HCT116 (cell line): Measurements from ENCODE around the gene PPM1J.

Experiments used
- CEBPB ChIP-seq: IDR thresholded peaks from 2 replicates; pipeline ENCODE4 v1.6.1; 2012; ENCODE audit warnings: low read depth
- EGR1 ChIP-seq: IDR thresholded peaks from 2 replicates; pipeline ENCODE4 v1.6.1; 2012; ENCODE audit warnings: low read depth
- EZH2 ChIP-seq: fragments of 200-600 bp; sonication (generic); IDR thresholded peaks from 2 replicates; pipeline ENCODE4 v1.6.1; 2017; ENCODE audit warnings: antibody characterized with exemption, mixed run types
- EZH2phosphoT487 ChIP-seq: fragments of 200-600 bp; IDR thresholded peaks from 2 replicates; pipeline ENCODE4 v1.6.1; 2018; ENCODE audit warnings: antibody characterized with exemption, borderline replicate concordance
- JUND ChIP-seq: IDR thresholded peaks from 2 replicates; pipeline ENCODE4 v1.6.1; 2012
- POLR2A ChIP-seq: IDR thresholded peaks from 2 replicates; pipeline ENCODE4 v1.7.0; 2011; ENCODE audit warnings: borderline replicate concordance; ENCODE audit not compliant: insufficient read depth, insufficient read length; ENCODE audit errors: extremely low read depth
- POLR2AphosphoS5 ChIP-seq: IDR thresholded peaks from 2 replicates; pipeline ENCODE4 v1.6.1; 2011; ENCODE audit warnings: mild to moderate bottlenecking, low read depth, low read length, moderate library complexity
- RAD21 ChIP-seq: IDR thresholded peaks from 2 replicates; pipeline ENCODE4 v1.6.1; 2012; ENCODE audit warnings: low read depth, mild to moderate bottlenecking
- SIN3A ChIP-seq: IDR thresholded peaks from 2 replicates; pipeline ENCODE4 v1.6.1; 2012; ENCODE audit warnings: low read depth
- TCF7L2 ChIP-seq: IDR thresholded peaks from 2 replicates; pipeline ENCODE4 v1.7.0; 2011; ENCODE audit warnings: borderline replicate concordance, inconsistent platforms; ENCODE audit not compliant: insufficient read depth, insufficient read length; ENCODE audit errors: extremely low read depth
- ZNF274 ChIP-seq: fragments of 200-500 bp; sonication (Bioruptor generic); IDR thresholded peaks from 2 replicates; pipeline ENCODE4 v1.6.1; 2014; ENCODE audit warnings: mild to moderate bottlenecking, low read depth, low read length, inconsistent platforms
- TF ChIP-seq, protein P1 (sequence below), 3 experiments: fragments of 200-600 bp in 1 of 3; sonication (generic) in 1 of 3; IDR thresholded peaks in 2 of 3; conservative IDR thresholded peaks in 1 of 3; 2 replicates each; pipeline ENCODE4 v1.5.1; 2012 to 2017; ENCODE audit warnings: low read depth in 2 of 3, low read length in 2 of 3, antibody characterized with exemption in 1 of 3, borderline replicate concordance in 1 of 3, control low read depth in 1 of 3, mild to moderate bottlenecking in 1 of 3, mixed read lengths in 1 of 3, mixed run types in 1 of 3, moderate library complexity in 1 of 3; ENCODE audit not compliant: insufficient read depth in 1 of 3
- TF ChIP-seq, protein P2 (sequence below): IDR thresholded peaks from 2 replicates; pipeline ENCODE4 v1.6.1; 2012; ENCODE audit warnings: low read depth
- TF ChIP-seq, protein P3 (sequence below): IDR thresholded peaks from 2 replicates; pipeline ENCODE4 v1.6.1; 2012

DNA sequence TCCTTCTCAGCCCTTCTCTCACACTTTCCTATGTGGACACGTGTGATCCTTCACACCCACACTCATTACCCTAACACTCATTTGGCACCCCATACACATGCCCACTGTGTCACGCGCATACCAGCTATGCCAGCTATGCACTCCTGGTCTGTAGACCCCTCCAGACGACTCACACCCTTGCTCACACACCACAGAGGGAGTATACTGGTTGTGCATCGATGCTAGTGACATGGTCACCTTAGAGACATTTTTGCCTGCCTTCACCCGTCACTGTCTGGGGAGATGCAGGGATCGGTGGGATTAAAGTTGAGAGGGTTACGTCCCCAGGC is 8.3 kb upstream of the PPM1J start:
- TF ChIP-seq EZH2 (no peak), ZNF274 (no peak), TCF7L2 (no peak), POLR2A (no peak), JUND (no peak), CEBPB (no peak), POLR2AphosphoS5 (no peak), EZH2phosphoT487 (no peak), RAD21 (no peak), SIN3A (no peak), EGR1 (no peak)
- TF ChIP-seq, protein P1, sequence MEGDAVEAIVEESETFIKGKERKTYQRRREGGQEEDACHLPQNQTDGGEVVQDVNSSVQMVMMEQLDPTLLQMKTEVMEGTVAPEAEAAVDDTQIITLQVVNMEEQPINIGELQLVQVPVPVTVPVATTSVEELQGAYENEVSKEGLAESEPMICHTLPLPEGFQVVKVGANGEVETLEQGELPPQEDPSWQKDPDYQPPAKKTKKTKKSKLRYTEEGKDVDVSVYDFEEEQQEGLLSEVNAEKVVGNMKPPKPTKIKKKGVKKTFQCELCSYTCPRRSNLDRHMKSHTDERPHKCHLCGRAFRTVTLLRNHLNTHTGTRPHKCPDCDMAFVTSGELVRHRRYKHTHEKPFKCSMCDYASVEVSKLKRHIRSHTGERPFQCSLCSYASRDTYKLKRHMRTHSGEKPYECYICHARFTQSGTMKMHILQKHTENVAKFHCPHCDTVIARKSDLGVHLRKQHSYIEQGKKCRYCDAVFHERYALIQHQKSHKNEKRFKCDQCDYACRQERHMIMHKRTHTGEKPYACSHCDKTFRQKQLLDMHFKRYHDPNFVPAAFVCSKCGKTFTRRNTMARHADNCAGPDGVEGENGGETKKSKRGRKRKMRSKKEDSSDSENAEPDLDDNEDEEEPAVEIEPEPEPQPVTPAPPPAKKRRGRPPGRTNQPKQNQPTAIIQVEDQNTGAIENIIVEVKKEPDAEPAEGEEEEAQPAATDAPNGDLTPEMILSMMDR (IDR thresholded peaks at IDR 0.05 in 2 of 3, conservative IDR thresholded peaks at IDR 0.05 in 1 of 3; ENCODE audit: borderline replicate concordance in 1 of 3, insufficient read depth in 1 of 3, low read depth in 2 of 3, low read length in 2 of 3): no peak
- TF ChIP-seq, protein P2, sequence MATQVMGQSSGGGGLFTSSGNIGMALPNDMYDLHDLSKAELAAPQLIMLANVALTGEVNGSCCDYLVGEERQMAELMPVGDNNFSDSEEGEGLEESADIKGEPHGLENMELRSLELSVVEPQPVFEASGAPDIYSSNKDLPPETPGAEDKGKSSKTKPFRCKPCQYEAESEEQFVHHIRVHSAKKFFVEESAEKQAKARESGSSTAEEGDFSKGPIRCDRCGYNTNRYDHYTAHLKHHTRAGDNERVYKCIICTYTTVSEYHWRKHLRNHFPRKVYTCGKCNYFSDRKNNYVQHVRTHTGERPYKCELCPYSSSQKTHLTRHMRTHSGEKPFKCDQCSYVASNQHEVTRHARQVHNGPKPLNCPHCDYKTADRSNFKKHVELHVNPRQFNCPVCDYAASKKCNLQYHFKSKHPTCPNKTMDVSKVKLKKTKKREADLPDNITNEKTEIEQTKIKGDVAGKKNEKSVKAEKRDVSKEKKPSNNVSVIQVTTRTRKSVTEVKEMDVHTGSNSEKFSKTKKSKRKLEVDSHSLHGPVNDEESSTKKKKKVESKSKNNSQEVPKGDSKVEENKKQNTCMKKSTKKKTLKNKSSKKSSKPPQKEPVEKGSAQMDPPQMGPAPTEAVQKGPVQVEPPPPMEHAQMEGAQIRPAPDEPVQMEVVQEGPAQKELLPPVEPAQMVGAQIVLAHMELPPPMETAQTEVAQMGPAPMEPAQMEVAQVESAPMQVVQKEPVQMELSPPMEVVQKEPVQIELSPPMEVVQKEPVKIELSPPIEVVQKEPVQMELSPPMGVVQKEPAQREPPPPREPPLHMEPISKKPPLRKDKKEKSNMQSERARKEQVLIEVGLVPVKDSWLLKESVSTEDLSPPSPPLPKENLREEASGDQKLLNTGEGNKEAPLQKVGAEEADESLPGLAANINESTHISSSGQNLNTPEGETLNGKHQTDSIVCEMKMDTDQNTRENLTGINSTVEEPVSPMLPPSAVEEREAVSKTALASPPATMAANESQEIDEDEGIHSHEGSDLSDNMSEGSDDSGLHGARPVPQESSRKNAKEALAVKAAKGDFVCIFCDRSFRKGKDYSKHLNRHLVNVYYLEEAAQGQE: no peak
- TF ChIP-seq, protein P3, sequence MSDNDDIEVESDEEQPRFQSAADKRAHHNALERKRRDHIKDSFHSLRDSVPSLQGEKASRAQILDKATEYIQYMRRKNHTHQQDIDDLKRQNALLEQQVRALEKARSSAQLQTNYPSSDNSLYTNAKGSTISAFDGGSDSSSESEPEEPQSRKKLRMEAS: no peak
